K562 (cell line): ENCODE data around the gene CNPY4. TPM values are rescaled to one million over a fixed set of nuclear protein-coding genes. Genes with fewer than 3 reads are reported as not detected.

Experiments used
- ARID4B ChIP-seq: sonication (generic); formaldehyde crosslinking; IDR thresholded peaks from 2 replicates; pipeline ENCODE4 v1.8.0; 2022; ENCODE audit warnings: mild to moderate bottlenecking, missing genetic modification reagents
- ASH1L ChIP-seq: fragments of 450-650 bp; IDR thresholded peaks from 2 replicates; pipeline ENCODE4 v1.6.1; 2018; ENCODE audit warnings: borderline replicate concordance, mild to moderate bottlenecking, low read depth; ENCODE audit not compliant: partially characterized antibody
- EGR1 ChIP-seq: fragments of 450-650 bp; conservative IDR thresholded peaks from 2 replicates; pipeline ENCODE4 v1.6.1; 2017; ENCODE audit warnings: mild to moderate bottlenecking
- ELF1 ChIP-seq: fragments of 200-800 bp; sonication (Bioruptor generic); IDR thresholded peaks from 2 replicates; pipeline ENCODE4 v1.6.1; 2016; ENCODE audit warnings: missing genetic modification characterization, missing compliant biosample characterization
- FOXO4 ChIP-seq: fragments of 450-650 bp; formaldehyde crosslinking; IDR thresholded peaks from 2 replicates; pipeline ENCODE4 v1.4.0; 2020; ENCODE audit warnings: mild to moderate bottlenecking, moderate library complexity
- HSF4 ChIP-seq: fragments of 250-450 bp; sonication (Bioruptor Pico); IDR thresholded peaks from 2 replicates; pipeline ENCODE4 v2.1.2; 2022; ENCODE audit warnings: mild to moderate bottlenecking, moderate library complexity, borderline replicate concordance
- KLF6 ChIP-seq: fragments of 250-450 bp; sonication (Bioruptor Pico); IDR thresholded peaks from 2 replicates; pipeline ENCODE4 v1.4.0; 2020; ENCODE audit warnings: mild to moderate bottlenecking, moderate library complexity, borderline replicate concordance
- MAX ChIP-seq: sonication (generic); formaldehyde crosslinking; IDR thresholded peaks from 2 replicates; pipeline ENCODE4 v1.9.0; 2022; ENCODE audit warnings: mild to moderate bottlenecking, missing genetic modification reagents
- MBD2 ChIP-seq: sonication (generic); IDR thresholded peaks from 2 replicates; pipeline ENCODE4 v1.6.1; 2016; ENCODE audit warnings: low read depth, borderline replicate concordance
- PHB2 ChIP-seq: fragments of 450-650 bp; IDR thresholded peaks from 2 replicates; pipeline ENCODE4 v1.6.1; 2017; ENCODE audit warnings: low read depth
- PHF21A ChIP-seq: fragments of 450-650 bp; IDR thresholded peaks from 2 replicates; pipeline ENCODE4 v1.6.1; 2017; ENCODE audit warnings: low read depth, borderline replicate concordance
- PYGO2 ChIP-seq: fragments of 450-650 bp; IDR thresholded peaks from 2 replicates; pipeline ENCODE4 v1.6.1; 2016; ENCODE audit warnings: mild to moderate bottlenecking, missing genetic modification characterization, moderate library complexity, missing compliant biosample characterization
- SIX5 ChIP-seq, 2 experiments: IDR thresholded peaks; 2 replicates each; pipeline ENCODE4 v1.6.1; 2011; ENCODE audit warnings: low read length in 2 of 2, borderline replicate concordance in 1 of 2, low read depth in 1 of 2, mild to moderate bottlenecking in 1 of 2, moderate library complexity in 1 of 2; ENCODE audit not compliant: insufficient read depth in 1 of 2
- TCF15 ChIP-seq: fragments of 250-450 bp; sonication (Bioruptor Pico); IDR thresholded peaks from 2 replicates; pipeline ENCODE4 v1.8.0; 2022; ENCODE audit warnings: moderate library complexity, mild to moderate bottlenecking, inconsistent platforms
- THRA ChIP-seq: fragments of 450-650 bp; IDR thresholded peaks from 2 replicates; pipeline ENCODE4 v1.6.1; 2017; ENCODE audit warnings: mild to moderate bottlenecking, moderate library complexity
- ZNF232 ChIP-seq: sonication (generic); formaldehyde crosslinking; IDR thresholded peaks from 2 replicates; pipeline ENCODE4 v1.8.0; 2022; ENCODE audit warnings: mild to moderate bottlenecking, missing genetic modification reagents
- ZNF384 ChIP-seq: IDR thresholded peaks from 2 replicates; pipeline ENCODE4 v1.6.1; 2012; ENCODE audit warnings: low read depth, low read length, improper control_type of control experiment
- ZNF41 ChIP-seq: fragments of 250-450 bp; sonication (Bioruptor Pico); conservative IDR thresholded peaks from 2 replicates; pipeline ENCODE4 v1.4.0; 2020; ENCODE audit warnings: mild to moderate bottlenecking
- polyA plus RNA-seq, 8 experiments: library from polyadenylated mRNA; depleted of rRNA in 4 of 8; stranded (reverse) in 5 of 8; unstranded in 3 of 8; fragments of >200 nt; fragmentation: Nextera tagmentation in 2 of 8; fragmentation: Illumina TruSeq in 1 of 8; extraction: Ambion mirVana in 2 of 8; extraction: Trizol in 1 of 8; gene quantifications; 2 replicates each; pipeline versions ENCODE4 v1.2.1 to v1.2.3, GENCODE V29; 2011 to 2014; ENCODE audit warnings: inconsistent platforms in 1 of 8, missing spikeins in 1 of 8
- total RNA-seq, 7 experiments: library from RNA; depleted of rRNA in 6 of 7; stranded (reverse); fragments of >200 nt in 6 of 7; fragmentation: Illumina TruSeq in 2 of 7; extraction: Trizol in 2 of 7; gene quantifications; 2 replicates each; pipeline versions ENCODE4 v1.2.1 to v1.2.3, GENCODE V29; 2011 to 2021; ENCODE audit warnings: low replicate concordance in 1 of 7

CNPY4 gene
- total and polyA plus RNA-seq, 9 of the 15 experiments (the other 6 are each of a cell fraction or from before 2014, with no cell fraction given) = 1.9 to 11.2 (median 7.0) TPM

GRCh38 chr7:100088621-100089457 is 30.6 kb upstream of the CNPY4 start, which contains the start of gene COPS6 (continued):
- TF ChIP-seq SIX5 (IDR thresholded peaks at IDR 0.05; ENCODE audit: borderline replicate concordance in 1 of 2, insufficient read depth in 1 of 2, low read depth in 1 of 2, low read length in 2 of 2) (no peak), THRA (no peak), HSF4 (CRISPR knock-in tag) (no peak), KLF6 (no peak), EGR1 (peak; percentile 60), PHB2 (no peak), ASH1L (peak; percentile 62), ARID4B (peak; percentile 95), PYGO2 (tag) (no peak), ZNF384 (no peak; the same call in none of the 2 replicates), ZNF232 (peak; percentile 98), MAX (CRISPR knock-in tag) (peak; percentile 100), MBD2 (peak; percentile 63; the same call in 1 of the 2 replicates), PHF21A (no peak), ZNF41 (CRISPR knock-in tag) (0 out of 2 replicates have a peak, but pooled peaks have one; percentile 13), FOXO4 (CRISPR knock-in tag) (no peak), ELF1 (tag) (peak; percentile 66; the same call in 1 of the 2 replicates), TCF15 (CRISPR knock-in tag) (peak; percentile 73; the same call in 1 of the 2 replicates)
